ENCODE results near the gene CABLES1.
"Not testable (repeated sequence)": the region's sequence is repeated elsewhere in the genome, so short reads cannot be mapped to it uniquely, and the experiment has no call there.

- TF ChIP-seq, protein P1, sequence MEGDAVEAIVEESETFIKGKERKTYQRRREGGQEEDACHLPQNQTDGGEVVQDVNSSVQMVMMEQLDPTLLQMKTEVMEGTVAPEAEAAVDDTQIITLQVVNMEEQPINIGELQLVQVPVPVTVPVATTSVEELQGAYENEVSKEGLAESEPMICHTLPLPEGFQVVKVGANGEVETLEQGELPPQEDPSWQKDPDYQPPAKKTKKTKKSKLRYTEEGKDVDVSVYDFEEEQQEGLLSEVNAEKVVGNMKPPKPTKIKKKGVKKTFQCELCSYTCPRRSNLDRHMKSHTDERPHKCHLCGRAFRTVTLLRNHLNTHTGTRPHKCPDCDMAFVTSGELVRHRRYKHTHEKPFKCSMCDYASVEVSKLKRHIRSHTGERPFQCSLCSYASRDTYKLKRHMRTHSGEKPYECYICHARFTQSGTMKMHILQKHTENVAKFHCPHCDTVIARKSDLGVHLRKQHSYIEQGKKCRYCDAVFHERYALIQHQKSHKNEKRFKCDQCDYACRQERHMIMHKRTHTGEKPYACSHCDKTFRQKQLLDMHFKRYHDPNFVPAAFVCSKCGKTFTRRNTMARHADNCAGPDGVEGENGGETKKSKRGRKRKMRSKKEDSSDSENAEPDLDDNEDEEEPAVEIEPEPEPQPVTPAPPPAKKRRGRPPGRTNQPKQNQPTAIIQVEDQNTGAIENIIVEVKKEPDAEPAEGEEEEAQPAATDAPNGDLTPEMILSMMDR (IDR thresholded peaks at IDR 0.05; ENCODE audit: borderline replicate concordance, extremely low read depth, low read length, poor library complexity, severe bottlenecking), result not testable (repeated sequence)
- TF ChIP-seq EZH2 (IDR thresholded peaks at IDR 0.05; ENCODE audit: borderline replicate concordance, low read depth, low read length, severe bottlenecking), result not testable (repeated sequence)
These were observed 42.2 kb upstream of the CABLES1 start for GRCh38 chr18:23093130-23093529.
